Measurements from ENCODE around the gene TMEM248. TPM values are rescaled to one million over a fixed set of nuclear protein-coding genes. Genes with fewer than 3 reads are reported as not detected.
"Not testable (repeated sequence)": the region's sequence is repeated elsewhere in the genome, so short reads cannot be mapped to it uniquely, and the experiment has no call there.

TMEM248 gene
- total RNA-seq, 1 donor from 2014 or later: 133 TPM

DNA sequence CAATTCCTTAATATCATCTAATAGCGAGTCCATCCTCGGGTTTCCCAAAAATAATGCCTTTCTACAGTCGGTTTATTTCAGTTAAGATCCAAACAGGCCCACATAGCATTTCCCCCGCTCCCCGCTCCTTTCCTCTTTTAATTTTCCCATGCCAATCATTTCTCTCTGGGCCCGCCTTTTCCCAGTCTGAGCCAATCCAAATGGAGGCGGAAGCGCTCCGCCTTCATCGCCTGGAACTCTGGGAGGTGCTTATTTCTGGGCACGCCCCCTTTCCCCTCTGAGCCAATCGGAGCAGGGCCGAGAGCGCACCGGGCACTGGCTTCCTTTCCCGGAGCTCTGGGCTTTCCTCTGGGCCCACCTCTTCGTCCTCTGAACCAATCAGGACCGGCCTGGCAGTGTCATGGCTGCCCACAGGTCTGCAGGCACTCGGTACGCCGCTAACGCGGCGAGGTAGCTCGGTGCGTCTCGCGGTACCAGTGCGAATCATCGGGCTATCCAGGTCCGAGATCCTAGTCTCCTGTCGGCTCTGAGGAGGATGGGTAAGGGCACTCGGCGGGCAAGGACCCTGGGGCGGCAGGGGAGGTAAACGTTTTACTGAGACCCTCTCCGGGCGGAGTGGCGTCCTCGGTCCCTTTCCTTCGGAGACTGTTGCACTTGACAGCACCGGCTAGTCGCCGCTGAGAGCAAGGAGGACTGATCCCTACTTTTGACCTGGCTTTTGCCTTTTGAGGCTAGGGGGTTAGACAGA, 75.6 kb downstream of the TMEM248 start, which contains the start of gene TYW1:
TYW1 (plus strand) TSS at position 390 of the 748 bp plus-strand sequence; CDS start at position 536, 146 bp downstream.
- DNase-seq (ENCODE audit: low spot score): peak; percentile 99

DNA sequence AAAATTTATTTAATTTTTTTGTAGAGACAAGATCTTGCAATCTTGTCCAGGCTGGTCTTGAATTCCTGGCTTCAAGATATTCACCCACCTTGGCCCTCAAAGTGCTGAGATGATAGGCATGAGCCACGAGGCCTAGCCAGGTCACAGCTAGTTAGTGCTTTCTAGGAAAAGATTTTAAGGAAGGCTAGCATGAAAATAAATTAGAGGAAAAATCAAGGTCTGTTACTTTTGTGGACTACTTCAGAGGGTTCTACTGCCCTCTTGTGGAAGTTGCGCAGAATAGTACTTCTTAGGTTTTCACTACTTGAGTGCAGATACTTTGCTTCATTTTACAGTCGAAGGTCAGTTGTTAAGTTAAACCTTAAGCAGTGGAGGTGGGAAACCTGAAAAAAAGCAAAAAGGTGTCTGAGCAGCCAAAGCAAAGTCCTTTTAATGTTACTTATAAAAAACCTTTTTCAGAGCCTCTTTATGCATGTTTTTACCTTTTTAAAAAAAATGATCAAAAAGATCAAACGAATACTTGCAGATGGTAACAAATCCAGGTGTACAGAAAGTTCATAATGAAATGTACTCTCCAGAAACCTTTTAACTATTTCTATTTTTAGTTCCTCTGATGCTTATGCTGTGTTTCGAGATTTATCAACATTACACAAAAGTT, 79.7 kb downstream of the TMEM248 start:
- not testable (repeated sequence) for DNase-seq (ENCODE audit: low spot score)

DNA sequence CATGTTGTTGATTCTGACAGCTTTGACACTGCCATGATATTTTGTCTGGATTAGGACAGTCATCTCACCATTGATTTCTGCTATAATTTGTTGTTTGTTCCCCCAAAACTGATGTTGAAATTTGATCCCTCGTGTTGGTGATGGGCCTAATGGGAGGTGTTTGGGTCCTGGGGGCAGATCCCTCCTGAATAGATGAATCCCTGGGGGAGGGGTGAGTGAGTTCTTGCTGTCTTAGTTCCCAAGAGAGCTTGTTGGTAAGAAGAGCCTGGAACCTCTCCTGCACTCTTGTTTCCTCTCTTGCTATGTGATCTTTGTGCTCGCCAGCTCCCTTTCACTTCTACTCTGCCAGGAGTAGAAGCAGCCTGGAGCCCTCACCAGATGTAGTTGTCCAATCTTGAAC, 83.1 kb downstream of the TMEM248 start:
- not testable (repeated sequence) for DNase-seq (ENCODE audit: low spot score)

DNA sequence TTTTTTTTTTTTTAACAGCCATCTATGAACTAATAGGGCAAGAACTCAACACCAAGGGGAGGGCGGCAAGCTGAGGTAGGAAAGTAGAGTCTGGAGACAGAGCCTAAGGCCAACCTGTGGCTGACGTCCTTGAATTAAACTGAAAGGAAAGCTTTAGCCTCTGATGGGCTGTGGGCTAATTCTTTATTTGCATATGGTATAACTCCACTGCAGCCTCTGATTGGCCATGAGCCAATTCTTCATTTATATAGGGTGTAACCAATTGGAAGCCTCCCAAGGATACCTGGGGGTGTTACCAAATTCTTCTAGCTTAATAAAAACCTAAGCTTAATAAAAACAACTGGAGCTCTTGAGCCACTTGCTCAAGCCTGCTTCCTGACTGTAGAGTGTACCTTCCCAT, 85.9 kb downstream of the TMEM248 start:
- no peak for DNase-seq (ENCODE audit: low spot score)

Other genes starting within 250 kb of the TMEM248 start
- 23.2 TPM for gene RABGEF1, start 180.5 kb upstream of the TMEM248 start, total RNA-seq
- 124 TPM for gene SBDS, start 74.4 kb downstream of the TMEM248 start, total RNA-seq
- 14.0 TPM for gene TYW1, start 75.6 kb downstream of the TMEM248 start, total RNA-seq